HG02798 (cell line): ENCODE results near the gene AGBL5.

Experiments
- ATAC-seq: cut with Tn5 transposase; IDR thresholded peaks from one replicate; pipeline ENCODE4 v1.9.1; 2021; ENCODE audit warnings: mild to moderate bottlenecking; ENCODE audit not compliant: unreplicated experiment, poor library complexity

Gene AGBL5

GRCh38 chr2:27050996-27051901, at the start of gene AGBL5:
Gene AGBL5, plus strand, starts transcription at chr2:27051668. Its CDS starts 1,291 bp downstream, at chr2:27052959.
- peak; percentile 73 for ATAC-seq

- no peak for ATAC-seq
Observed at GRCh38 chr2:27001950-27002349, 49.5 kb upstream of the AGBL5 start.

GRCh38 chr2:27003007-27003406, 48.5 kb upstream of the AGBL5 start:
- no peak for ATAC-seq

GRCh38 chr2:27003857-27004256, 47.6 kb upstream of the AGBL5 start:
- no peak for ATAC-seq

GRCh38 chr2:27006602-27007415, 44.7 kb upstream of the AGBL5 start:
- ATAC-seq: no peak

GRCh38 chr2:27007416-27008374, 43.8 kb upstream of the AGBL5 start:
- no peak for ATAC-seq

GRCh38 chr2:27008678-27009077, 42.8 kb upstream of the AGBL5 start:
- ATAC-seq: no peak

- ATAC-seq: no peak
Observed at GRCh38 chr2:27009083-27009482, 42.4 kb upstream of the AGBL5 start.

- ATAC-seq: no peak
Observed at GRCh38 chr2:27009716-27010115, 41.8 kb upstream of the AGBL5 start.

- ATAC-seq: no peak
Observed at GRCh38 chr2:27010139-27010538, 41.3 kb upstream of the AGBL5 start.

- no peak for ATAC-seq
Observed at GRCh38 chr2:27013738-27014137, 37.7 kb upstream of the AGBL5 start.

GRCh38 chr2:27014771-27015433, 36.6 kb upstream of the AGBL5 start:
- ATAC-seq: no peak

- ATAC-seq: no peak
Observed at GRCh38 chr2:27016801-27017325, 34.6 kb upstream of the AGBL5 start.

- ATAC-seq: no peak
Observed at GRCh38 chr2:27018142-27018541, 33.3 kb upstream of the AGBL5 start.

- ATAC-seq: no peak
Observed at GRCh38 chr2:27019459-27019858, 32.0 kb upstream of the AGBL5 start.

GRCh38 chr2:27019931-27020855, 31.3 kb upstream of the AGBL5 start:
- ATAC-seq: no peak

GRCh38 chr2:27021253-27022049, 30.0 kb upstream of the AGBL5 start:
- ATAC-seq: no peak

GRCh38 chr2:27023740-27024139, 27.7 kb upstream of the AGBL5 start:
- no peak for ATAC-seq
